Kidney (tissue), 14 donors: ENCODE data around the gene METAP2. TPM values are rescaled to one million over a fixed set of nuclear protein-coding genes. Genes with fewer than 3 reads are reported as not detected.

Experiments
- DNase-seq, 5 donors: peaks; one replicate each; pipeline ENCODE4 v3.0.0-alpha.2; 2013 to 2020
- FAIRE-seq: peaks from 2 replicates; lab custom pipeline; 2012; peaks lifted over from hg19 to GRCh38; lab: Jason Lieb, UNC
- H3K27ac ChIP-seq, 2 donors: one replicate each; pipeline ENCODE4 v1.7.0; 2013; ENCODE audit warnings: low read depth in 2 of 2, low read length in 2 of 2, inconsistent platforms in 1 of 2
- H3K27me3 ChIP-seq: one replicate; pipeline ENCODE4 v1.7.1; 2013; ENCODE audit warnings: low read length, inconsistent platforms; ENCODE audit not compliant: control insufficient read depth, insufficient read depth
- H3K36me3 ChIP-seq, 3 donors: one replicate each; pipeline versions ENCODE4 v1.7.0 to v1.7.1; 2013; ENCODE audit warnings: low read length in 3 of 3, control low read depth in 1 of 3, inconsistent platforms in 1 of 3; ENCODE audit not compliant: insufficient read depth in 3 of 3, control insufficient read depth in 2 of 3
- H3K4me1 ChIP-seq, 3 donors: one replicate each; pipeline versions ENCODE4 v1.7.0 to v1.7.1; 2013; ENCODE audit warnings: low read length in 3 of 3, inconsistent platforms in 1 of 3, low read depth in 1 of 3; ENCODE audit not compliant: control insufficient read depth in 2 of 3, insufficient read depth in 2 of 3
- H3K4me3 ChIP-seq, 3 donors: one replicate each; pipeline versions ENCODE4 v1.7.0 to v1.8.1; 2013; ENCODE audit warnings: low read length in 3 of 3, control low read depth in 1 of 3, inconsistent platforms in 1 of 3
- H3K9ac ChIP-seq, 3 donors: one replicate each; pipeline versions ENCODE4 v1.7.0 to v1.7.1; 2013; ENCODE audit warnings: low read length in 3 of 3, control low read depth in 1 of 3, inconsistent platforms in 1 of 3
- H3K9me3 ChIP-seq, 3 donors: one replicate each; pipeline versions ENCODE4 v1.7.0 to v1.7.1; 2013; ENCODE audit warnings: low read length in 3 of 3, control low read depth in 1 of 3, inconsistent platforms in 1 of 3; ENCODE audit not compliant: control insufficient read depth in 2 of 3, insufficient read depth in 1 of 3
- intact Hi-C: fragments of 100-400 bp; cut with DNase I; formaldehyde crosslinking; loops from one replicate; pipeline ENCODE4 v1.11.1; 2022
- polyA plus RNA-seq: library from polyadenylated mRNA; stranded (reverse); fragments of 350-450 nt; fragmentation: Illumina TruSeq; extraction: RNeasy Lipid Tissue Mini Kit (QIAGEN cat#74804); gene quantifications from one replicate; pipeline ENCODE4 v1.2.3, GENCODE V29; 2014; ENCODE audit warnings: low read depth, low replicate concordance; ENCODE audit not compliant: insufficient read depth
- total RNA-seq: library from RNA; stranded (reverse); fragmentation: NEBNext Ultra II Directional; extraction: Animal tissue kit (Norgen Biotek cat#: 25700); gene quantifications from one replicate; pipeline ENCODE4 v1.2.1, GENCODE V29; 2021
- TF ChIP-seq, protein P1 (sequence below): IDR thresholded peaks from 3 replicates; pipeline ENCODE4 v1.5.1; 2012; ENCODE audit warnings: mild to moderate bottlenecking, moderate library complexity, borderline replicate concordance; ENCODE audit not compliant: insufficient read depth; ENCODE audit errors: extremely low read depth
- donor health status: control.
- donor health status: control.
- donor health status: control.
- donor health status: control.
- donor health status: control.
- donor health status: DM: yes; HTN: yes; CAD: no.
- donor health status: Normal renal cell carcinoma (clear cell type).

METAP2 gene
- total and polyA plus RNA-seq, 2 donors from 2014 or later, result 59.1 to 65.7 TPM

DNA sequence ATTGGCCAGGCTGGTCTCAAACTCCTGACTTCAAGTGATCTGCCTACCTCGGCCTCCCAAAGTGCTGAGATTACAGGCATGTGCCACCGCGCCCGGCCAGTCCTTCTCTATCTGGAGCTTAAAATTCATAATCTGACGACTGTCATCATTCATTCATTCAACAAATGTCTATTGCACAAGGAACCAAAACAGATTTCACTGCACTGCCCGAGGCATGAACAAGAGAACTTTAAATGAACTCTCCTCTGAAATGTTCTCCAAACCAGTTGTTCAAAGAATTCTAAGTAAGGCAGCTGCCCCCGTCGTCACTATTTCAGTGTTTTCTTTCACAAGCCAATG is 44.8 kb upstream of the METAP2 start:
- Histone ChIP-seq H3K27me3 (no peaks in the 10 kb centered on the region), H3K9ac (no peak overlapping the region), H3K4me3 (no peak overlapping the region), H3K27ac (no peak overlapping the region), H3K9me3 (no peaks in the 10 kb centered on the region), H3K4me1 (peaks cover 0 to 2% (median 0%) of the 10 kb centered on the region in 3 donors), H3K36me3 (no peaks in the 10 kb centered on the region)
- intact Hi-C loops, result no loop called here
- DNase-seq (peak in 1 of 5 donors; percentile 10), FAIRE-seq (no peak)
- TF ChIP-seq, protein P1, sequence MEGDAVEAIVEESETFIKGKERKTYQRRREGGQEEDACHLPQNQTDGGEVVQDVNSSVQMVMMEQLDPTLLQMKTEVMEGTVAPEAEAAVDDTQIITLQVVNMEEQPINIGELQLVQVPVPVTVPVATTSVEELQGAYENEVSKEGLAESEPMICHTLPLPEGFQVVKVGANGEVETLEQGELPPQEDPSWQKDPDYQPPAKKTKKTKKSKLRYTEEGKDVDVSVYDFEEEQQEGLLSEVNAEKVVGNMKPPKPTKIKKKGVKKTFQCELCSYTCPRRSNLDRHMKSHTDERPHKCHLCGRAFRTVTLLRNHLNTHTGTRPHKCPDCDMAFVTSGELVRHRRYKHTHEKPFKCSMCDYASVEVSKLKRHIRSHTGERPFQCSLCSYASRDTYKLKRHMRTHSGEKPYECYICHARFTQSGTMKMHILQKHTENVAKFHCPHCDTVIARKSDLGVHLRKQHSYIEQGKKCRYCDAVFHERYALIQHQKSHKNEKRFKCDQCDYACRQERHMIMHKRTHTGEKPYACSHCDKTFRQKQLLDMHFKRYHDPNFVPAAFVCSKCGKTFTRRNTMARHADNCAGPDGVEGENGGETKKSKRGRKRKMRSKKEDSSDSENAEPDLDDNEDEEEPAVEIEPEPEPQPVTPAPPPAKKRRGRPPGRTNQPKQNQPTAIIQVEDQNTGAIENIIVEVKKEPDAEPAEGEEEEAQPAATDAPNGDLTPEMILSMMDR, result no peak

DNA sequence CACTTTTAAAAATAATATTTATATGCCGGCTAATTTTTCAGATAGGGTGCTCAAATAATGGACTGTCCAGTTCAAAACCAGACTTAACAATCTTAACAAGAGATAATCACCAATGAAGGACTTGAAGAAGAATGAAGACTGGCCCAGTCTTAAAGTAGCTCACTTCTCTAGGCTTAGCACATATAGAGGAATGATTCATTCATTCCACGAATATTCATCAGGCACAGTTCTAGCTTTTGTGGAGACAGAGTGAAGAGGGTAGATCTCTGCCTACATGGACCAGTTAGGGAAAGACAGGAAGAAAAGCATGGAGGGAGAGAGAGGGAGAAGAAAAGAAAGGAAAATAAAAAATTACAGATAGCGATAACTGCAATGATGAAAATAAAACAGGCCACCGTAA is 42.8 kb upstream of the METAP2 start:
- no peak overlapping the region for H3K27ac ChIP-seq
- intact Hi-C loops, result no loop called here
- no peaks in the 10 kb centered on the region for H3K36me3 ChIP-seq
- no peaks in the 10 kb centered on the region for H3K4me1 ChIP-seq
- DNase-seq, result no peak
- no peak for FAIRE-seq
- TF ChIP-seq, protein P1, result no peak
- H3K4me3 ChIP-seq, result no peak overlapping the region
- H3K9ac ChIP-seq, result no peak overlapping the region
- H3K27me3 ChIP-seq, result no peaks in the 10 kb centered on the region
- H3K9me3 ChIP-seq, result no peaks in the 10 kb centered on the region

DNA sequence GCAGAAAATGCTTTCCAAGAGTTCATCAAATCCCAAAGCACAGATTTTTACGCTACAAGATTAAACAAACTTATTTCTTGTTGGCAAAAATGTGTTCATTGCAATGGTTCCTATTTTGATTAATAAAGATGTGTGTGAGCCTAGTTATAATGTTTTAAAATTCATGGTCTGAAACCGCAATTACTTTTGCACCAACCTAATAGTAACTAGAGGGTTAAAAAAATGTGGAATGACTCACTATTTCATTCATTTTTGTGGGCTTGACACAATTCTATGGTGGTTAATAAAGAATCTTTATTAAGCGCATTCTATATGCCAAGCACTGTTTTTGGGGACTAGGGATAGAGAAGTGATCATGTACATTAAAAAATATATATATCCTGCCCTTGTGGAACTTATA is 38.6 kb upstream of the METAP2 start:
- FAIRE-seq, result no peak
- H3K36me3 ChIP-seq, result no peaks in the 10 kb centered on the region
- intact Hi-C loops, result no loop called here
- TF ChIP-seq, protein P1, result no peak
- no peaks in the 10 kb centered on the region for H3K9me3 ChIP-seq
- no peak overlapping the region for H3K4me3 ChIP-seq
- no peak overlapping the region for H3K9ac ChIP-seq
- no peaks in the 10 kb centered on the region for H3K4me1 ChIP-seq
- DNase-seq, result no peak
- H3K27ac ChIP-seq, result no peak overlapping the region
- H3K27me3 ChIP-seq, result no peaks in the 10 kb centered on the region

DNA sequence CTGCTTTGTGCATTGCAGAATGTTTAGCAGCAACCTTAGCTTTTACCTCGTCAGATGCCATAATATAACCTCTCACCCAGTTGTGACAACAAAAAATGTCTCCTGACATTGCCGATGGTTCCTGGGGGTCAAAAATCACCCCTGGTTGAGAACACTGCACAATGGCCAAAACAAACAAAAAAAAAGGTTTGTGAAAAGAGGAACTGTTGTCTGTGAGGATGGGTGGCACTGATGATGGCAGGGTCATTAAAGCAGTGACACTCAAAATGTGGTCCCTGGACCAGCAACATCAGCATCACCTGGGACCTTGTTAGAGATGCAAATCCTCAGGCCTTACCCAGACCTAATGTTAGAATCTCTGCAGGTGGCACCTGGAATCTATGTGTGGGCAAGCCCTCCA is 36.4 kb upstream of the METAP2 start:
- intact Hi-C loops, result no loop called here
- no peaks in the 10 kb centered on the region for H3K4me1 ChIP-seq
- H3K9ac ChIP-seq, result no peak overlapping the region
- TF ChIP-seq, protein P1, result no peak
- H3K4me3 ChIP-seq, result no peak overlapping the region
- DNase-seq, result no peak
- FAIRE-seq, result no peak
- H3K27ac ChIP-seq, result no peak overlapping the region
- H3K9me3 ChIP-seq, result no peaks in the 10 kb centered on the region
- no peaks in the 10 kb centered on the region for H3K27me3 ChIP-seq
- no peaks in the 10 kb centered on the region for H3K36me3 ChIP-seq
